Measurements from ENCODE around the gene NACA. TPM values are rescaled to one million over a fixed set of nuclear protein-coding genes. Genes with fewer than 3 reads are reported as not detected.

The NACA gene
- total RNA-seq, 1 experiment from 2014 or later, result 896 TPM

DNA sequence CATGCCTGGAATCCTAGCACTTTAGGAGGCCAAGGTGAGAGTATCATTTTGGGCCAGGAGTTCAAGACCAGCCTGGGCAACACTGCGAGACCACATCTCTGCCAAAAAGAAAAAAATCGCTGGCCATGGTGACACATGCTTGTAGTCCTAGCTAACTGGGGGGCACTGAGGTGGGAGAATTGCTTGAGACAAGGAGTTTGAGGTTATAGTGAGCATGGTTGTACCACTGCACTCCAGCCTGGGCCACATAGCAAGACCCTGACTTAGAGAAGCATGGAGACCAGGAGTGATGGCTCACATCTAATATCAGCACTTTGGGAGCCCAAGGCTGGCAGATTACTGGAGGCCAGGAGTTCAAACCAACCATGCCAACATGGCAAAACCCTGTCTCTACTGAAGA is 46.2 kb downstream of the NACA start (continued):
- TF ChIP-seq, protein P1, sequence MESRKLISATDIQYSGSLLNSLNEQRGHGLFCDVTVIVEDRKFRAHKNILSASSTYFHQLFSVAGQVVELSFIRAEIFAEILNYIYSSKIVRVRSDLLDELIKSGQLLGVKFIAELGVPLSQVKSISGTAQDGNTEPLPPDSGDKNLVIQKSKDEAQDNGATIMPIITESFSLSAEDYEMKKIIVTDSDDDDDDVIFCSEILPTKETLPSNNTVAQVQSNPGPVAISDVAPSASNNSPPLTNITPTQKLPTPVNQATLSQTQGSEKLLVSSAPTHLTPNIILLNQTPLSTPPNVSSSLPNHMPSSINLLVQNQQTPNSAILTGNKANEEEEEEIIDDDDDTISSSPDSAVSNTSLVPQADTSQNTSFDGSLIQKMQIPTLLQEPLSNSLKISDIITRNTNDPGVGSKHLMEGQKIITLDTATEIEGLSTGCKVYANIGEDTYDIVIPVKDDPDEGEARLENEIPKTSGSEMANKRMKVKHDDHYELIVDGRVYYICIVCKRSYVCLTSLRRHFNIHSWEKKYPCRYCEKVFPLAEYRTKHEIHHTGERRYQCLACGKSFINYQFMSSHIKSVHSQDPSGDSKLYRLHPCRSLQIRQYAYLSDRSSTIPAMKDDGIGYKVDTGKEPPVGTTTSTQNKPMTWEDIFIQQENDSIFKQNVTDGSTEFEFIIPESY (IDR thresholded peaks at IDR 0.05; ENCODE audit: extremely low read depth, insufficient replicate concordance, low read length), result no peak
- no peak for TF ChIP-seq EZH2phosphoT487 (IDR thresholded peaks at IDR 0.05; ENCODE audit: borderline replicate concordance)
- TF ChIP-seq, protein P2, sequence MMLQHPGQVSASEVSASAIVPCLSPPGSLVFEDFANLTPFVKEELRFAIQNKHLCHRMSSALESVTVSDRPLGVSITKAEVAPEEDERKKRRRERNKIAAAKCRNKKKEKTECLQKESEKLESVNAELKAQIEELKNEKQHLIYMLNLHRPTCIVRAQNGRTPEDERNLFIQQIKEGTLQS (IDR thresholded peaks at IDR 0.05), result no peak
- TF ChIP-seq POLR2AphosphoS5 (IDR thresholded peaks at IDR 0.05; ENCODE audit: low read depth, low read length), result no peak
- TF ChIP-seq, protein P3, sequence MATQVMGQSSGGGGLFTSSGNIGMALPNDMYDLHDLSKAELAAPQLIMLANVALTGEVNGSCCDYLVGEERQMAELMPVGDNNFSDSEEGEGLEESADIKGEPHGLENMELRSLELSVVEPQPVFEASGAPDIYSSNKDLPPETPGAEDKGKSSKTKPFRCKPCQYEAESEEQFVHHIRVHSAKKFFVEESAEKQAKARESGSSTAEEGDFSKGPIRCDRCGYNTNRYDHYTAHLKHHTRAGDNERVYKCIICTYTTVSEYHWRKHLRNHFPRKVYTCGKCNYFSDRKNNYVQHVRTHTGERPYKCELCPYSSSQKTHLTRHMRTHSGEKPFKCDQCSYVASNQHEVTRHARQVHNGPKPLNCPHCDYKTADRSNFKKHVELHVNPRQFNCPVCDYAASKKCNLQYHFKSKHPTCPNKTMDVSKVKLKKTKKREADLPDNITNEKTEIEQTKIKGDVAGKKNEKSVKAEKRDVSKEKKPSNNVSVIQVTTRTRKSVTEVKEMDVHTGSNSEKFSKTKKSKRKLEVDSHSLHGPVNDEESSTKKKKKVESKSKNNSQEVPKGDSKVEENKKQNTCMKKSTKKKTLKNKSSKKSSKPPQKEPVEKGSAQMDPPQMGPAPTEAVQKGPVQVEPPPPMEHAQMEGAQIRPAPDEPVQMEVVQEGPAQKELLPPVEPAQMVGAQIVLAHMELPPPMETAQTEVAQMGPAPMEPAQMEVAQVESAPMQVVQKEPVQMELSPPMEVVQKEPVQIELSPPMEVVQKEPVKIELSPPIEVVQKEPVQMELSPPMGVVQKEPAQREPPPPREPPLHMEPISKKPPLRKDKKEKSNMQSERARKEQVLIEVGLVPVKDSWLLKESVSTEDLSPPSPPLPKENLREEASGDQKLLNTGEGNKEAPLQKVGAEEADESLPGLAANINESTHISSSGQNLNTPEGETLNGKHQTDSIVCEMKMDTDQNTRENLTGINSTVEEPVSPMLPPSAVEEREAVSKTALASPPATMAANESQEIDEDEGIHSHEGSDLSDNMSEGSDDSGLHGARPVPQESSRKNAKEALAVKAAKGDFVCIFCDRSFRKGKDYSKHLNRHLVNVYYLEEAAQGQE (IDR thresholded peaks at IDR 0.05; ENCODE audit: low read depth), result no peak

DNA sequence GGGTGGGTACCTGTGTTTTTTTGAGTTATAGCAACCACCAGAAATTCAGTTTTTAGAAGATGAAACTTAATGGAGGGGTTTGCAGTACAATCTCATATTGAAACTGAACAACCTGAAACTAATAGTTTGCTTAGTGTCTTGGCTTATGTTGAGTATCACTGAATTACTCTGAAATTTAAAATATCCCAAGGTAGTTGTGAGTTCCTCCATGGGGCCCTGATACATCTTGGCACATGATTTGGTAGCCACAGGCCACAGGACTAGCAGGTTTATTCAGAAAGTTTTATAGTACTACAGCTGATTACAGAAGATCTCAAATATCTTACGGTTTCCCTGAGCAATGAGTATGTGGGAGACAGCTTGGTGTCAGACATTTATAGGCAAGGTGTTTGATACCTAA is 47.4 kb downstream of the NACA start:
- POLR2A ChIA-PET, result interaction anchor here (3.6 kb wide), 1 partner anchor 11 kb away, joined by 17 read pairs; the partner anchor contains the start of gene PTGES3
- no peak for TF ChIP-seq POLR2A (IDR thresholded peaks at IDR 0.05; ENCODE audit: borderline replicate concordance, extremely low read depth, insufficient read depth, insufficient read length)
- no peak for TF ChIP-seq RAD21 (IDR thresholded peaks at IDR 0.05; ENCODE audit: low read depth)
- TF ChIP-seq, protein P4, sequence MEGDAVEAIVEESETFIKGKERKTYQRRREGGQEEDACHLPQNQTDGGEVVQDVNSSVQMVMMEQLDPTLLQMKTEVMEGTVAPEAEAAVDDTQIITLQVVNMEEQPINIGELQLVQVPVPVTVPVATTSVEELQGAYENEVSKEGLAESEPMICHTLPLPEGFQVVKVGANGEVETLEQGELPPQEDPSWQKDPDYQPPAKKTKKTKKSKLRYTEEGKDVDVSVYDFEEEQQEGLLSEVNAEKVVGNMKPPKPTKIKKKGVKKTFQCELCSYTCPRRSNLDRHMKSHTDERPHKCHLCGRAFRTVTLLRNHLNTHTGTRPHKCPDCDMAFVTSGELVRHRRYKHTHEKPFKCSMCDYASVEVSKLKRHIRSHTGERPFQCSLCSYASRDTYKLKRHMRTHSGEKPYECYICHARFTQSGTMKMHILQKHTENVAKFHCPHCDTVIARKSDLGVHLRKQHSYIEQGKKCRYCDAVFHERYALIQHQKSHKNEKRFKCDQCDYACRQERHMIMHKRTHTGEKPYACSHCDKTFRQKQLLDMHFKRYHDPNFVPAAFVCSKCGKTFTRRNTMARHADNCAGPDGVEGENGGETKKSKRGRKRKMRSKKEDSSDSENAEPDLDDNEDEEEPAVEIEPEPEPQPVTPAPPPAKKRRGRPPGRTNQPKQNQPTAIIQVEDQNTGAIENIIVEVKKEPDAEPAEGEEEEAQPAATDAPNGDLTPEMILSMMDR (IDR thresholded peaks at IDR 0.05 in 2 of 3, conservative IDR thresholded peaks at IDR 0.05 in 1 of 3; ENCODE audit: borderline replicate concordance in 1 of 3, insufficient read depth in 1 of 3, low read depth in 2 of 3, low read length in 2 of 3), result no peak
- no peak for TF ChIP-seq EZH2phosphoT487 (IDR thresholded peaks at IDR 0.05; ENCODE audit: borderline replicate concordance)
- TF ChIP-seq EGR1 (IDR thresholded peaks at IDR 0.05; ENCODE audit: low read depth), result no peak
- TF ChIP-seq, protein P2 (IDR thresholded peaks at IDR 0.05), result no peak
- intact Hi-C loops (cut with micrococcal nuclease), result no loop called here

More for the DNA sequence above, 47.4 kb downstream of the NACA start:
- Histone ChIP-seq H3K27ac (ENCODE audit: low read depth, low read length) (no peak overlapping the region), H3K27me3 (ENCODE audit: insufficient read depth, low read length) (no peaks in the 10 kb centered on the region), H3K4me2 (ENCODE audit: low read length) (no peak overlapping the region), H4K20me1 (ENCODE audit: insufficient read depth) (peaks cover 42% of the 10 kb centered on the region; the same call in 1 of the 2 replicates), H3K9ac (ENCODE audit: low read length) (no peak overlapping the region), H3K4me3 (replicated peaks in 1 of 2; ENCODE audit: low read depth in 1 of 2, low read length in 2 of 2) (no peak overlapping the region), H3K9me2 (ENCODE audit: insufficient read depth) (no peaks in the 10 kb centered on the region), H3K4me1 (ENCODE audit: control insufficient read depth in 1 of 2, insufficient read depth in 2 of 2, low read length in 2 of 2) (peaks cover 2 to 24% of the 10 kb centered on the region in 2 experiments; a peak in 2 of 4 replicates), H2AFZ (ENCODE audit: low read depth, low read length, poor library complexity, severe bottlenecking) (no peak overlapping the region), H3K36me3 (ENCODE audit: control insufficient read depth in 1 of 2, insufficient read depth in 2 of 2, low read length in 2 of 2) (peaks cover 18 to 20% of the 10 kb centered on the region in 2 experiments), H3K79me2 (ENCODE audit: insufficient read depth, low read length) (peaks cover 100% of the 10 kb centered on the region), H3K9me3 (ENCODE audit: control insufficient read depth in 1 of 2, insufficient read depth in 1 of 2, low read depth in 1 of 2, low read length in 2 of 2) (no peaks in the 10 kb centered on the region)
- BruUV-seq (replicated peaks), result no TSS peak
- RAD21 ChIA-PET (ENCODE audit: low non-redundant PET in 1 of 2, low total read pairs in 2 of 2, uncharacterized antibody in 2 of 2, unreplicated experiment in 2 of 2), result no interaction called here
- ATAC-seq (no peak), DNase-seq (ENCODE audit: low read depth, low spot score) (no peak)
- CTCF ChIA-PET, result interaction anchor here (1.7 kb wide), 1 partner anchor 11 kb away, joined by 4 read pairs; no protein-coding TSS in a partner anchor

Data from HCT116 (cell line).